IMR-90 (cell line): ENCODE measurements around the gene GNAI2. TPM values are rescaled to one million over a fixed set of nuclear protein-coding genes. Genes with fewer than 3 reads are reported as not detected.

Experiments
- ATAC-seq: fragments of 200-7000 bp; cut with Tn5 transposase; 2 replicates; pipeline ENCODE4 v1.9.1; 2020; ENCODE audit warnings: low read depth, mild to moderate bottlenecking, moderate library complexity
- BruUV-seq: library from RNA; stranded (reverse); fragments of 400-500 nt; replicated peaks from 2 replicates; lab custom pipeline; 2021; lab: Mats Ljungman, UMichigan
- CTCF ChIA-PET: fragments of 300-600 bp; formaldehyde crosslinking; extraction: SDS; loops from one replicate; lab custom pipeline; 2021; ENCODE audit warnings: antibody characterized with exemption; lab: Yijun Ruan, JAX
- POLR2A ChIA-PET: fragments of 300-600 bp; sonication (Branson Sonifier 250); formaldehyde crosslinking; loops from one replicate; lab custom pipeline; 2022; ENCODE audit warnings: antibody characterized with exemption; ENCODE audit not compliant: unreplicated experiment; lab: Charles Lee
- DNase-seq: peaks from one replicate; pipeline ENCODE4 v3.0.0; 2013
- H2AFZ ChIP-seq: replicated peaks from 2 replicates; pipeline ENCODE3; 2013; ENCODE audit warnings: low read length, mild to moderate bottlenecking; ENCODE audit not compliant: poor library complexity
- H2AK5ac ChIP-seq: 2 replicates; pipeline ENCODE4 v1.6.1; 2013; ENCODE audit warnings: low read depth, low read length, inconsistent platforms
- H2AK9ac ChIP-seq: replicated peaks from 2 replicates; pipeline ENCODE3; 2013; ENCODE audit warnings: mild to moderate bottlenecking, low read depth, low read length, moderate library complexity; ENCODE audit not compliant: poor library complexity
- H2BK120ac ChIP-seq: 2 replicates; pipeline ENCODE4 v1.6.1; 2013; ENCODE audit warnings: low read depth, low read length, inconsistent platforms
- H2BK15ac ChIP-seq: 3 replicates; pipeline ENCODE4 v1.6.1; 2013; ENCODE audit warnings: low read depth, low read length, inconsistent platforms
- H2BK20ac ChIP-seq: 2 replicates; pipeline ENCODE4 v1.6.1; 2013; ENCODE audit warnings: low read depth, mild to moderate bottlenecking, inconsistent platforms, low read length, moderate library complexity
- H2BK5ac ChIP-seq: 2 replicates; pipeline ENCODE4 v1.6.1; 2013; ENCODE audit warnings: mild to moderate bottlenecking, low read depth, low read length, inconsistent platforms; ENCODE audit not compliant: poor library complexity, severe bottlenecking
- H3K14ac ChIP-seq: replicated peaks from 2 replicates; pipeline ENCODE4 v1.6.1; 2013; ENCODE audit warnings: low read depth, low read length, inconsistent platforms
- H3K18ac ChIP-seq: 2 replicates; pipeline ENCODE4 v1.6.1; 2013; ENCODE audit warnings: low read depth, low read length, control low read depth
- H3K23ac ChIP-seq: 2 replicates; pipeline ENCODE4 v1.6.1; 2013; ENCODE audit warnings: low read depth, low read length, inconsistent platforms
- H3K27ac ChIP-seq: 2 replicates; pipeline ENCODE4 v1.5.1; 2013; ENCODE audit warnings: mild to moderate bottlenecking, control low read depth, low read length; ENCODE audit not compliant: insufficient read depth
- H3K27me3 ChIP-seq: 2 replicates; pipeline ENCODE4 v1.6.1; 2013; ENCODE audit warnings: low read length; ENCODE audit not compliant: control insufficient read depth, insufficient read depth
- H3K36me3 ChIP-seq: 2 replicates; pipeline ENCODE4 v1.6.1; 2013; ENCODE audit warnings: low read length, mixed read lengths; ENCODE audit not compliant: control insufficient read depth, insufficient read depth
- H3K4ac ChIP-seq: 2 replicates; pipeline ENCODE4 v1.6.1; 2013; ENCODE audit warnings: low read depth, low read length, inconsistent platforms
- H3K4me1 ChIP-seq: 2 replicates; pipeline ENCODE4 v1.6.1; 2013; ENCODE audit warnings: low read length, mixed read lengths; ENCODE audit not compliant: control insufficient read depth, insufficient read depth
- H3K4me2 ChIP-seq: 2 replicates; pipeline ENCODE4 v1.6.1; 2013; ENCODE audit warnings: low read depth, mild to moderate bottlenecking, control low read depth, low read length, moderate library complexity
- H3K4me3 ChIP-seq: 2 replicates; pipeline ENCODE4 v1.5.1; 2013; ENCODE audit warnings: low read depth, mild to moderate bottlenecking, control low read depth, low read length, moderate library complexity; ENCODE audit not compliant: insufficient read depth
- H3K56ac ChIP-seq: 2 replicates; pipeline ENCODE4 v1.6.1; 2013; ENCODE audit warnings: low read length, inconsistent platforms; ENCODE audit not compliant: insufficient read depth; ENCODE audit errors: extremely low read depth
- H3K79me1 ChIP-seq, 2 experiments: 2 replicates each; pipeline ENCODE4 v1.6.1; 2013; ENCODE audit warnings: low read length in 2 of 2, inconsistent platforms in 1 of 2, low read depth in 1 of 2
- H3K9ac ChIP-seq: 2 replicates; pipeline ENCODE4 v1.6.1; 2013; ENCODE audit warnings: low read depth, low read length, control low read depth
- H3K9me1 ChIP-seq: 2 replicates; pipeline ENCODE4 v1.6.1; 2013; ENCODE audit warnings: low read length, inconsistent platforms; ENCODE audit not compliant: insufficient read depth
- H3K9me3 ChIP-seq: 2 replicates; pipeline ENCODE4 v1.6.1; 2013; ENCODE audit warnings: low read length; ENCODE audit not compliant: control insufficient read depth, insufficient read depth
- H4K20me1 ChIP-seq: 2 replicates; pipeline ENCODE4 v1.6.1; 2013; ENCODE audit warnings: low read length, inconsistent platforms; ENCODE audit not compliant: insufficient read depth
- H4K5ac ChIP-seq: 2 replicates; pipeline ENCODE4 v1.6.1; 2013; ENCODE audit warnings: mild to moderate bottlenecking, low read depth, low read length, control low read depth
- H4K8ac ChIP-seq, 2 experiments: 2 replicates each; pipeline ENCODE4 v1.6.1; 2013; ENCODE audit warnings: low read depth in 2 of 2, low read length in 2 of 2, control low read depth in 1 of 2, inconsistent platforms in 1 of 2
- H4K91ac ChIP-seq: 2 replicates; pipeline ENCODE4 v1.6.1; 2013; ENCODE audit warnings: low read depth, low read length, inconsistent platforms; ENCODE audit not compliant: insufficient read depth
- BHLHE40 ChIP-seq: fragments of 150-350 bp; IDR thresholded peaks from 2 replicates; pipeline ENCODE4 v1.6.1; 2016; ENCODE audit warnings: mild to moderate bottlenecking, low read depth, low read length
- CHD1 ChIP-seq: IDR thresholded peaks from 2 replicates; pipeline ENCODE4 v1.6.1; 2012; ENCODE audit warnings: low read depth, low read length, improper control_type of control experiment
- CTCF ChIP-seq: conservative IDR thresholded peaks from 2 replicates; pipeline ENCODE4 v1.5.1; 2012; ENCODE audit warnings: mild to moderate bottlenecking, low read depth, low read length, improper control_type of control experiment
- FOS ChIP-seq: fragments of 150-350 bp; IDR thresholded peaks from 2 replicates; pipeline ENCODE4 v1.6.1; 2016; ENCODE audit warnings: low read depth, low read length
- MAFK ChIP-seq: IDR thresholded peaks from 2 replicates; pipeline ENCODE4 v1.6.1; 2012; ENCODE audit warnings: low read depth, low read length, improper control_type of control experiment
- MAZ ChIP-seq: IDR thresholded peaks from 2 replicates; pipeline ENCODE4 v1.6.1; 2012; ENCODE audit warnings: low read depth, mild to moderate bottlenecking, low read length, improper control_type of control experiment, moderate library complexity, borderline replicate concordance
- MXI1 ChIP-seq: IDR thresholded peaks from 2 replicates; pipeline ENCODE4 v1.6.1; 2012; ENCODE audit warnings: low read depth, mild to moderate bottlenecking, low read length, moderate library complexity, borderline replicate concordance
- NFE2L2 ChIP-seq: fragments of 150-350 bp; IDR thresholded peaks from 2 replicates; pipeline ENCODE4 v1.6.1; 2016; ENCODE audit warnings: low read depth, mild to moderate bottlenecking, low read length
- POLR2A ChIP-seq: IDR thresholded peaks from 2 replicates; pipeline ENCODE4 v1.6.1; 2012; ENCODE audit warnings: mild to moderate bottlenecking, low read depth, low read length
- RCOR1 ChIP-seq: IDR thresholded peaks from 2 replicates; pipeline ENCODE4 v1.6.1; 2012; ENCODE audit warnings: mild to moderate bottlenecking, low read length, improper control_type of control experiment; ENCODE audit not compliant: insufficient replicate concordance
- RFX5 ChIP-seq: IDR thresholded peaks from 2 replicates; pipeline ENCODE4 v1.8.0; 2012; ENCODE audit warnings: low read depth, mild to moderate bottlenecking, low read length, moderate library complexity
- USF2 ChIP-seq: fragments of 150-350 bp; IDR thresholded peaks from 2 replicates; pipeline ENCODE4 v1.6.1; 2017; ENCODE audit warnings: mild to moderate bottlenecking, antibody characterized with exemption, low read length, low read depth
- WGBS, 2 experiments: methylation state at CpG; one replicate each; pipeline versions ENCODE4 v1.1.5 to v1.1.7; 2013; ENCODE audit warnings: missing lambda C conversion rate in 2 of 2; ENCODE audit not compliant: insufficient read length in 1 of 2; ENCODE audit errors: extremely low coverage in 2 of 2; 5-methylcytosine and 5-hydroxymethylcytosine counted together
- dilution Hi-C: fragments of 300-500 bp; cut with HindIII; formaldehyde crosslinking; loops from one replicate; pipeline ENCODE4 v1.14.3; 2018; ENCODE audit warnings: low sequenced_read_pairs; ENCODE audit not compliant: unreplicated experiment
- in situ Hi-C: fragments of 300-500 bp; cut with MboI; formaldehyde crosslinking; loops from 3 replicates; pipeline ENCODE4 v1.14.3; 2019; ENCODE audit warnings: low sequenced_read_pairs, inconsistent platforms, mixed read lengths
- intact Hi-C: fragments of 100-400 bp; cut with micrococcal nuclease; formaldehyde crosslinking; loops from 2 replicates; pipeline ENCODE4 v1.10.0; 2022
- polyA plus RNA-seq, 3 experiments: library from polyadenylated mRNA; depleted of rRNA; stranded (reverse); fragments of >200 nt; gene quantifications; 2 replicates each; pipeline ENCODE4 v1.2.3, GENCODE V29; 2012; ENCODE audit warnings: low replicate concordance in 1 of 3
- total RNA-seq: library from RNA; depleted of rRNA; stranded (reverse); fragments of >200 nt; gene quantifications from 2 replicates; pipeline ENCODE4 v1.2.3, GENCODE V29; 2012
- TF ChIP-seq, protein P1 (sequence below): fragments of 150-350 bp; IDR thresholded peaks from 2 replicates; pipeline ENCODE4 v1.6.1; 2016; ENCODE audit warnings: low read depth, mild to moderate bottlenecking, low read length, moderate library complexity, borderline replicate concordance

GNAI2 gene
- total and polyA plus RNA-seq, 2 of the 4 experiments (the other 2 are of a cell fraction) = 867 to 1,079 TPM

DNA sequence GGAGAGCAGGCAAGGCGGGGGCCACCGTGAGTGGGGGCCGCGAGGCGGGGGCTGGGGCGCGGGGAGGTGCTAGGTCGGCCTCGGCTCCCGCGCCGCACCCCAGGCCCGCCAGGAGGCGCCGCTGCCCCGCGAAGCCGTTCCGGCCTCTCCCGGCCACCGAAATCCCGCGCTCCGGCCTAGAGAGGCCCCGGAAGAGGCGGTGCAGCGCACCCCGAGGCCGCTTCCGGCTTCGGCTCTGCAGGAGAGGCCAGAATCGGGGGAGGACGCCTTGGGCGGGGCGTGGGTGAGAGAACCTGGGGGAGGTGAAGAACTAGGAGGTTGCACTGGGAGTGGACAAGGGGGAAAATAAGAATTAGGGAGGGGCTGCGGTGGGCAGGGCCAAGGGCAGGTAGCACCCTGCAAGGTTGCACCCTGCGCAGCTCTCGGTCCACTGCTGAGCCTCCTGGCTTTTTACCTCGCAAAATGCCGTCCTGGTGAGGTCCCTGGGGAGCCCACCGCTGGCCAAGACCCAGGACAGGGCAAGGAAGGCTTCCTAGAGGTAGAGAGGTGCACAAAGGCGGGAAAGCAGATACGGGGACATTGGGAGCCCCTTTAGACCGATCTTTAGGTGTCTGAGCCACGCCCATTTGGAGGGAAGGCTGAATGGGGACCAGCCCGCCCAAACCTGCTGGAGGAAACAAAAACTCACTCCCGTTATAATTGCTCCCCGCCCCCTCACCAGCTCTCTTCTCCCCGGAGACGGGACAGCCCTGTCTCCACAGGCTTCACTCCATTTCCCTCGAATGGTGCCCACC is 8.4 kb upstream of the GNAI2 start:
- Histone ChIP-seq H3K9me1 (peaks cover 9% of the 10 kb centered on the region; the same call in 1 of the 2 replicates), H3K4me3 (peak overlapping the region; percentile 82), H2BK120ac (peak overlapping the region; percentile 72; the same call in 1 of the 2 replicates), H3K4ac (peak overlapping the region; percentile 93), H4K5ac (peak overlapping the region; percentile 97), H3K4me1 (peaks cover 7% of the 10 kb centered on the region), H2AK9ac (peak overlapping the region; percentile 99), H2AK5ac (peak overlapping the region; percentile 97), H4K20me1 (no peaks in the 10 kb centered on the region), H3K18ac (peak overlapping the region; percentile 68), H4K8ac (peak overlapping the region; percentile 98 to 99), H3K14ac (peak overlapping the region; percentile 90), H2BK5ac (peak overlapping the region; percentile 70), H3K9ac (peak overlapping the region; percentile 82), H3K36me3 (no peaks in the 10 kb centered on the region), H3K27me3 (peaks cover 3% of the 10 kb centered on the region; the same call in 1 of the 2 replicates), H2BK15ac (no peak overlapping the region), H3K27ac (peak overlapping the region; percentile 81), H3K79me1 (peaks cover 0 to 10% of the 10 kb centered on the region in 2 experiments; a peak in 2 of 4 replicates), H2AFZ (peak overlapping the region; percentile 97), H3K4me2 (peak overlapping the region; percentile 99), H3K56ac (peak overlapping the region; percentile 37; the same call in 1 of the 2 replicates), H4K91ac (peak overlapping the region; percentile 92), H3K9me3 (no peaks in the 10 kb centered on the region), H3K23ac (peak overlapping the region; percentile 11; the same call in 1 of the 2 replicates), H2BK20ac (no peak overlapping the region)
- in situ Hi-C loops = loop anchor here (5.0 kb wide), 2 partner anchors 35 to 45 kb away; partner anchors contain the start of gene GNAT1
- intact Hi-C loops = loop anchor here (1.0 to 5.0 kb wide), 5 partner anchors 19 to 315 kb away; no protein-coding TSS in a partner anchor
- ATAC-seq (peak; percentile 90), DNase-seq (peak; percentile 80)
- ChIA-PET CTCF (interaction anchor here (0.5 to 2.7 kb wide), 10 partner anchors 8 to 120 kb away, joined by 3 to 22 read pairs (median 4); no protein-coding TSS in a partner anchor), POLR2A (no interaction called here)
- BruUV-seq = no TSS peak
- WGBS, 2 experiments = 0% methylated on average over 42 of the region's 51 CpGs; no CpG with 5 or more reads in 1 of the 2 experiments
- dilution Hi-C loops = no loop called here
- TF ChIP-seq FOS (no peak), MAFK (no peak), POLR2A (peak; percentile 47; the same call in 1 of the 2 replicates), CTCF (peak; percentile 91), CHD1 (no peak), USF2 (no peak), BHLHE40 (no peak), MAZ (0 out of 2 replicates have a peak, but pooled peaks have one; percentile 71), MXI1 (no peak), RFX5 (no peak), RCOR1 (no peak), NFE2L2 (no peak)
- TF ChIP-seq, protein P1, sequence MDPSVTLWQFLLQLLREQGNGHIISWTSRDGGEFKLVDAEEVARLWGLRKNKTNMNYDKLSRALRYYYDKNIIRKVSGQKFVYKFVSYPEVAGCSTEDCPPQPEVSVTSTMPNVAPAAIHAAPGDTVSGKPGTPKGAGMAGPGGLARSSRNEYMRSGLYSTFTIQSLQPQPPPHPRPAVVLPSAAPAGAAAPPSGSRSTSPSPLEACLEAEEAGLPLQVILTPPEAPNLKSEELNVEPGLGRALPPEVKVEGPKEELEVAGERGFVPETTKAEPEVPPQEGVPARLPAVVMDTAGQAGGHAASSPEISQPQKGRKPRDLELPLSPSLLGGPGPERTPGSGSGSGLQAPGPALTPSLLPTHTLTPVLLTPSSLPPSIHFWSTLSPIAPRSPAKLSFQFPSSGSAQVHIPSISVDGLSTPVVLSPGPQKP = no peak
